Muscle layer of colon (tissue), 2 donors: Measurements from ENCODE around the gene LCLAT1.

Source experiments
- H3K27ac ChIP-seq: one replicate; pipeline ENCODE4 v1.7.0; 2013; ENCODE audit warnings: low read depth, mild to moderate bottlenecking, low read length, moderate library complexity
- H3K27me3 ChIP-seq, 2 donors: one replicate each; pipeline ENCODE4 v1.7.0; 2013; ENCODE audit warnings: low read length in 2 of 2, mild to moderate bottlenecking in 2 of 2; ENCODE audit not compliant: insufficient read depth in 2 of 2, control insufficient read depth in 1 of 2
- H3K36me3 ChIP-seq: one replicate; pipeline ENCODE4 v1.7.0; 2013; ENCODE audit warnings: mild to moderate bottlenecking, low read length; ENCODE audit not compliant: insufficient read depth
- H3K4me1 ChIP-seq: one replicate; pipeline ENCODE4 v1.7.0; 2013; ENCODE audit warnings: mild to moderate bottlenecking, low read length; ENCODE audit not compliant: insufficient read depth
- H3K4me3 ChIP-seq, 2 donors: one replicate each; pipeline ENCODE4 v1.7.0; 2013; ENCODE audit warnings: low read length in 2 of 2, low read depth in 1 of 2, mild to moderate bottlenecking in 1 of 2, moderate library complexity in 1 of 2
- H3K9ac ChIP-seq: one replicate; pipeline ENCODE4 v1.7.0; 2013; ENCODE audit warnings: low read length
- H3K9me3 ChIP-seq: one replicate; pipeline ENCODE4 v1.7.0; 2013; ENCODE audit warnings: mild to moderate bottlenecking, low read length
- donor health status: abdominal sarcoma.
- donor health status: Adenocarcinoma of cecum.

Gene LCLAT1

DNA sequence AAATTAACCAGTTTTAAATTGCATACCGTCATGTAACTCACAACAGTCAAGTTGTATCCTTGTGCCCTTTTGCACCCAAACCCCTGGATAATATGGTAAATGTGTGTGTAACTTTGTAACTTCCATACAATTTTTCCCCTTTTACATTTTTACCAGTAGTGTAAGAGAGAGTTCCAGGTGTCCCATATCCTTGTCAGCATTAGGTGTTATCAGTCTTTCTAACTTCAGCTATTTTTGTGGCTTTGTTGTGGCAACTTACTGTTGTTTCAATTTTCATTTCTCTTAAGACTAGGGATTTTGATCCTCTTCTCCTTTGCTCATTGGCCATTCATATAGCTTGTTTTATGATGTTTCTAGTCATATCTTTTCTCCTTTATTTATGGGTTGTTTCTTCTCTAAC, 94.6 kb downstream of the LCLAT1 start:
- Histone ChIP-seq H3K27ac (no peak overlapping the region), H3K36me3 (no peaks in the 10 kb centered on the region), H3K9me3 (no peaks in the 10 kb centered on the region), H3K27me3 (no peaks in the 10 kb centered on the region), H3K4me1 (peaks cover 11% of the 10 kb centered on the region), H3K9ac (no peak overlapping the region), H3K4me3 (no peak overlapping the region)

DNA sequence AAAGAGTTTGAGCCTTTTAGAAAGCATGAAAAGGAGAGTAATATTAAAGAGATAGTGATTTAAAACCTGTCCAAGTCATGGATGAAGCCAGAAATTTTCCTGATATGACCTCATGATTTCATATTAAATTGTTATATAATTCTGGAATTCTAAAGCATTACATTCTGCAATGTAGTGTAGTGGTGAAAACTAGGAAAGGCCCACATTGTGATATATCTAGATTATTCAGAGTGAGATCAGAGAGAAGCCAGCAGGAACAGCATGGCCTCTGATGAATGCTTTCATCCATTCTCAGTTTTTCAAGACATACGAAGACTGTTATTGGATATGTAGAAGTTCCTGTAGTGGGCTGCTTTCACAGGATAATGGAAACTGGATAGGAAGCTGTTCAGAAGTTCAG, 98.8 kb downstream of the LCLAT1 start:
- Histone ChIP-seq H3K27ac (no peak overlapping the region), H3K4me3 (no peak overlapping the region), H3K36me3 (no peaks in the 10 kb centered on the region), H3K9ac (no peak overlapping the region), H3K27me3 (no peaks in the 10 kb centered on the region), H3K9me3 (no peaks in the 10 kb centered on the region), H3K4me1 (peaks cover 11% of the 10 kb centered on the region)

DNA sequence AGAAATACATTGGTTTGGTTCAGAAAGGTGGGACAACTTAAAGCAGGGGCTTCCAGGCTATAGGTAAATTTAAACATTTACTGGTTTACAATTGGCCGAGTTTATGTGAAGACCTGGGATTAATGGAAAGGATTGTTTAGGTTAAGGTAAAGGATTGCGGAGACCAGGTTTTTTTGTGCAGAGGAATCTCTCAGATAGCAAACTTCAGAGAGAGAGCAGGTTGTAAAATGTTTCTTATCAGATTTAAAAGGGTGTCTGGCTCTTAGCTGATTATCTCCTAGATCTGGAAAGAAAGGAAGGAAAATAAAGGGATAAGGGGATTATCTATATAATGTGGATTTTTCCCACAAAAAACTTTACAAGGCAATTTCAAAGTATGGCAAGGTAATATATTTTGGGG, 101.3 kb downstream of the LCLAT1 start:
- Histone ChIP-seq H3K9ac (no peak overlapping the region), H3K4me1 (peaks cover 11% of the 10 kb centered on the region), H3K27ac (no peak overlapping the region), H3K27me3 (no peaks in the 10 kb centered on the region), H3K9me3 (no peaks in the 10 kb centered on the region), H3K4me3 (no peak overlapping the region), H3K36me3 (no peaks in the 10 kb centered on the region)

DNA sequence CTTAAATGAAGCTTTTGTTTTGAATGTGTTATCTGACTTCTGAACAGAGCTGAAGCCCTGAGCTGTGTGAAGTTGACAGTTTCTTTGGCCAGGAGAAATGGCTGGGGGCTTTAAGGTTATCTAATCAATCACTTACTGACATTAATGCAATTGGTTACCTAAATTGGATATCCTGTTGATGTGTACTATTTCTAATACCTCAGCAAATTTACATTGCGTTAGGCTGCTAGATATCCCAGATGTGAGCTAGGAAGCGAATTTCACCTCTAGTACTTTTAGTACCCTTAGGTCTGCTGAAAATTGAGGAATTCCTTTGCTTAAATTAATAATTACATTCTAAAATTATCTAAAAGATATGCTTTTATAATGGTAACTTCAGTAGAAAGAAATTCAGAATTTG, 102.0 kb downstream of the LCLAT1 start:
- Histone ChIP-seq H3K4me1 (peaks cover 11% of the 10 kb centered on the region), H3K27ac (no peak overlapping the region), H3K36me3 (no peaks in the 10 kb centered on the region), H3K4me3 (no peak overlapping the region), H3K9me3 (no peaks in the 10 kb centered on the region), H3K9ac (no peak overlapping the region), H3K27me3 (no peaks in the 10 kb centered on the region)

DNA sequence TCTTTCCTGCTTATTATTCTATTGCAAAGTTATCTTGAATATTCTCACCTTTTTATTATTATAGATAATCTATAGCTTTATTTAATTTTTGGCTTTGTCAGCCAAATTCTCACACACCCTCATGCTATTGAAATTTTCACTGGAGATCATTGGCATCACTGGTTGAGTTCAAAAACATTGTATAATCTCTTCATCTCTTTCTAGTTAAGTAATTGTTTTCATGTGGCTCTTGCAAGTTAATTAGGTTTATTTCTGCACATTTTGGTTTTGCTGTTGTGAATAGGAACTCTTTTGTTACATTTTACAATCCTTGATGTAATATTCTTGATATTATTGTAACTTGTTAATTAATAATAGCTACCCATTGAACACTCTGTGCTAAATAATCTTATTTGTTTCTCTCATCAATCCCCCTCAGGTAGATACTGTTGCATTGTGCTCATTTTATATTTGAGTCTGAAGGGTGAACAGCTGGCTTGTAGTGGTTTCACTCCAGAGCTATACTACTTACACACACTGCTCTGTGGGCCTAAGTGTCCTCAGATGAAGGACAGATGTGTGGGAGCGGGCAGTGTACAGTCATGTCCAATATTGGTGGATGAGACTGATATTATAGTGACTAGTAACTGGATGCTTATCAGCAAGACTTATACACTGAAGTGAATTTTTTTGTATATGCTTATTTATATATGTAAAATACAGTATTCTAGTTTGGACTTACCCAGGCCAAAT, 112.7 kb downstream of the LCLAT1 start:
- H3K36me3 ChIP-seq: no peaks in the 10 kb centered on the region
- H3K4me1 ChIP-seq: no peaks in the 10 kb centered on the region
- no peaks in the 10 kb centered on the region for H3K9me3 ChIP-seq
- H3K27ac ChIP-seq: no peak overlapping the region
- H3K27me3 ChIP-seq: no peaks in the 10 kb centered on the region
- no peak overlapping the region for H3K4me3 ChIP-seq
- no peak overlapping the region for H3K9ac ChIP-seq

DNA sequence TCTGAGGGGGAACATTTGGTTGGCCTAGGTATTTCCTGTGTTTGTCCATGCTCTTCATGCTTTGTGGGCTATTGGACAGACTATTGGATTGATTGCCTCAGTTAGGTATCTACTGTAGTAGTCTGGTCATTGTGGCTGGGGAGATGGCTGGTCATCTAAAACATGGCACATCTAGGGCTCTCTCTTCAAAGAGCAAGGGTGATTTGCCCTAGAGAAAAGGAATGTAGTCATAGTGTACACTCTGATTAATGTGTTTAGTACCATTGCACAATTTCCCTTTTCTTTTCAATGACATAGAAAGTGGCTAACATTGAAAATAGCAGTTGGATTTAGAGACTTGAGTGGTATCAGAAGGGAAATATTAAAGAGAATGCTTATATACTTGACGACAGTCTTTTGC, 114.3 kb downstream of the LCLAT1 start:
- H3K36me3 ChIP-seq: no peaks in the 10 kb centered on the region
- H3K9ac ChIP-seq: no peak overlapping the region
- H3K4me1 ChIP-seq: no peaks in the 10 kb centered on the region
- H3K27ac ChIP-seq: no peak overlapping the region
- no peak overlapping the region for H3K4me3 ChIP-seq
- no peaks in the 10 kb centered on the region for H3K27me3 ChIP-seq
- no peaks in the 10 kb centered on the region for H3K9me3 ChIP-seq

DNA sequence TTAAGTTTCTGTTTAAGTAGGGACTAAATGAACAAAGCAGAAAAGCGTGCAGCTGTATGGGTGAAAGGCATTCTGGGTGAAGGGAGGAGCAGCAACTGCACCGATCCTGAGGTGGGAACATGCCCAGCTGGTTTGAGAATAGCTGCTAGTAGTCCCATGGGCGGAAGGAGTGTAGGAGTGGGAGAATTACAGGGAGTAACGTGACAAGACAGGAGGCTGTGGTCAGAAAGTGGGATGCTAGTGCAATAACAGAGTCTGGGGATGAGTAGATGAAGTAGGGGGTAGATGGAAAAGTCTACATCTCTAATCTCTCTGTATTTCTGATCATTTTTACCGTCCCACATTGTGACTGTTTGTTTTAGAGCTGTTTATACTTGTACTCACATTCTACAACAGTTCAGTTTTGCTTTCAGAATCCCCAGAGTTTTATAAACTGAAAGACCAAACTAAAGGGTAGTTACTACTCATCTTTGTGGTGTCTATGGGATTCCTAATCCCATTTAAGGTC, 118.9 kb downstream of the LCLAT1 start:
- Histone ChIP-seq H3K4me3 (no peak overlapping the region), H3K9me3 (no peaks in the 10 kb centered on the region), H3K4me1 (no peaks in the 10 kb centered on the region), H3K9ac (no peak overlapping the region), H3K27me3 (no peaks in the 10 kb centered on the region), H3K27ac (no peak overlapping the region), H3K36me3 (no peaks in the 10 kb centered on the region)

DNA sequence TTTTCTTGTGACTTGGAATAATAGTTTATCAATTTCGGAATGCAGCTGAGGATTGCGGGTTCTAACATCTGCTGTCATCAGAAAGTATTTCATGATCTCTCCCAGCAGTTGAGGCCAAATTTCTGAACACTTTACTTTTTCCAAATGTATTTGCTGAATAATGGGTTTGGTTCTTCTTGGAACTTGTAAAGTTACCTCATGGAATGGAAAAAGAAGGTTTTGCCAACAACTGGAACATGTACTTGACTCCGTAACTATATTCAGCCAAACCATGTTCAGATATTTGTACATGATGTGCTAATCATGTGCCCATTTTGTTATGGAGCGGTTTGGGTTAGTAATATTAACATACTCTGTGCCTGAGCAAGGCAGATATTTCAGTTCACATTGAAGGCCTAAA, 119.6 kb downstream of the LCLAT1 start:
- Histone ChIP-seq H3K36me3 (no peaks in the 10 kb centered on the region), H3K27ac (no peak overlapping the region), H3K4me1 (no peaks in the 10 kb centered on the region), H3K9me3 (no peaks in the 10 kb centered on the region), H3K4me3 (no peak overlapping the region), H3K27me3 (no peaks in the 10 kb centered on the region), H3K9ac (no peak overlapping the region)

DNA sequence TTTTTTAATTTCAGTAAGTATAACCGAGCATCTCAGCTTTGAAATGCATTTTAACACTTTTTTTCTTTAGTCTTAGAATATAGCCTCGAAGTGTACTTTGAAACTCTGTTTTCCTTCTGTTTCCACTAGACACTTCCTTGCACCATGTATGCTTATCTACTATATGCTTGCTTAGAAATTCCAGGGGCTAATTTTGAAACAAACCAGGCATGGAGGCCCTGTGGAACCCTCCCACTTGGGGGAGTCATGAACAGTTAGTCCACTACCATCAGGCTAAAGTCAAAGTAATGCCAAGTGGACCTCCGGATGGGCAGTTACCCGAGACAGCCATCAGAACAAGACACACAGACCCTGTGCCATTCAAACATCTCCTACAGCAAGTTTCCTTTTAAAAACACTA, 120.3 kb downstream of the LCLAT1 start:
- Histone ChIP-seq H3K27me3 (no peaks in the 10 kb centered on the region), H3K27ac (no peak overlapping the region), H3K4me1 (no peaks in the 10 kb centered on the region), H3K36me3 (no peaks in the 10 kb centered on the region), H3K4me3 (no peak overlapping the region), H3K9me3 (no peaks in the 10 kb centered on the region), H3K9ac (no peak overlapping the region)

DNA sequence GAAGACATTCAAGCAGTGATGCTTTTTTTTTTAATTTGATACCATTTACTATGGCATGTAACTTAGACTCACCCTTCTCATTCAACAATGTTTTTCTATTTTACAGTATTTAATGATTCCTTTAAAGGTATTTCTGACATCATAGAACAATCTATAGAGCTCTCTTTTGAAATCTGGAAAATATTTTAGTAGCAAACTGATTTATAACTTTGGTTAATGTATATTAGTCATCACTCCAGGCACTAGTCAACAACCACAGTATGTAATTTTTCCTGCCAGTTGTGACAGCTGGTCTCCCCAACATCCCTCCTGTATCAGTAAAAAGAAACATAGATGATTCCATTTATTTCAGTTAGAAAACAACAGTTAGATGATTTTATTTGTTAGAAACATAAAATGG, 122.9 kb downstream of the LCLAT1 start:
- no peaks in the 10 kb centered on the region for H3K27me3 ChIP-seq
- H3K27ac ChIP-seq: no peak overlapping the region
- no peak overlapping the region for H3K4me3 ChIP-seq
- no peak overlapping the region for H3K9ac ChIP-seq
- H3K36me3 ChIP-seq: no peaks in the 10 kb centered on the region
- H3K4me1 ChIP-seq: no peaks in the 10 kb centered on the region
- H3K9me3 ChIP-seq: no peaks in the 10 kb centered on the region

DNA sequence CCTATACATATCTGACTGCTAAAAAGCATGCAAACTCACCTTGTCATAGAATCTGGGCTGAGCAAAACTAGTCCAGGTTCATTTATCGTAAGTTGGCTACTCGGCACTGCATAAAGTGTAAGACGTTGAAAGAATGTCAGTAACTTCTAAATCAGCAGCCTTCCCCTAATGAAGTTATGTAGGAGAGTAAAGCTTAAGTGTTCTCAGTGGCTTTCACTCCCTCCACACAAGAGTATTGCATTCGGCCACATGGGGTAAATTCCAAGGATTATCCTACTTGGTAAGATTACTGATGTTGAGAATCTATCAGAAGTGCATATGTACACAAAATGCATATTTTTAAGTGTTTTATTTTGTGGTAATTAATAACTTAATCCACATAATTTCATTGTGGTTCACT, 130.1 kb downstream of the LCLAT1 start:
- Histone ChIP-seq H3K27me3 (no peaks in the 10 kb centered on the region), H3K9ac (no peak overlapping the region), H3K36me3 (no peaks in the 10 kb centered on the region), H3K9me3 (no peaks in the 10 kb centered on the region), H3K4me1 (no peaks in the 10 kb centered on the region), H3K27ac (no peak overlapping the region), H3K4me3 (no peak overlapping the region)

DNA sequence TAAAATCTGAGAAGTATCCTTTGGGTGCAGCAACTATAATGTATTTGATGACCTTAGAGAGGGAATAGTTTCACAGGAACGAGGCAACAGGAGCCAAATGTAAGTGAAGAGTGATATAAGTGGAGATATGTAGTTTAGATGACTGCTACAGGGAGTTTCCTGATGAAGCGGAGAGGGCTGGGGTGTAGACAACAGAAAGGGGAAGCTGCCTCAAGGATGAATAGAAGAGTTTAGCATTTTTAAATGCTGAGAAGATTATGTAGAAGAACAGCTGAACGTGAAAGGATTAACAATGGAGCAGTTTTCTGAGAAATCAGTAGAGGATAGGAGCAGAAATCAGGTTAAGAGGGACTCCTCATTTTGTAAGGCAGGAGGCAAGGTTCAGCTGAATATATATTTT, 133.3 kb downstream of the LCLAT1 start:
- no peaks in the 10 kb centered on the region for H3K36me3 ChIP-seq
- H3K4me1 ChIP-seq: no peaks in the 10 kb centered on the region
- no peak overlapping the region for H3K27ac ChIP-seq
- no peak overlapping the region for H3K4me3 ChIP-seq
- H3K9me3 ChIP-seq: no peaks in the 10 kb centered on the region
- H3K27me3 ChIP-seq: no peaks in the 10 kb centered on the region
- no peak overlapping the region for H3K9ac ChIP-seq
